ENCODE results near the gene PLIN1. TPM values are rescaled to one million over a fixed set of nuclear protein-coding genes. Genes with fewer than 3 reads are reported as not detected.

Gene PLIN1
- total and polyA plus RNA-seq, 9 of the 15 experiments (the other 6 are each of a cell fraction or from before 2014, with no cell fraction given) = not detected

GRCh38 chr15:89685995-89686394 is 6.8 kb upstream of the PLIN1 start:
- H3K27ac ChIP-seq (ENCODE audit: extremely low read depth, low read depth, low read length) = no peak overlapping the region
- H3K4me3 ChIP-seq = no peak overlapping the region
- H3K4me1 ChIP-seq (replicated peaks in 1 of 2; ENCODE audit: control insufficient read depth in 2 of 2, insufficient read depth in 2 of 2, low read length in 2 of 2) = peaks cover 0 to 9% of the 10 kb centered on the region in 2 experiments; a peak in 2 of 5 replicates
- H3K79me2 ChIP-seq (ENCODE audit: control insufficient read depth, insufficient read depth, low read length) = no peaks in the 10 kb centered on the region
- H4K20me1 ChIP-seq (replicated peaks; ENCODE audit: control insufficient read depth, insufficient read depth, low read length) = no peaks in the 10 kb centered on the region
- DNase-seq (ENCODE audit: extremely low read depth in 1 of 4, low spot score in 3 of 4) (no peak), FAIRE-seq (peak; percentile 74), ATAC-seq (peak; percentile 63)
- H3K4me2 ChIP-seq (ENCODE audit: insufficient read depth, low read length) = no peak overlapping the region
- BruUV-seq (replicated peaks) = no TSS peak
- POLR2A ChIA-PET = interaction anchor here (0.7 kb wide), 1 partner anchor 65 kb away, joined by 3 read pairs; no protein-coding TSS in a partner anchor
- H3K27me3 ChIP-seq (ENCODE audit: control insufficient read depth in 2 of 2, insufficient read depth in 2 of 2, low read length in 2 of 2) = peaks cover 16 to 36% of the 10 kb centered on the region in 2 experiments; a peak in 4 of 5 replicates
- no peak overlapping the region for H3K9ac ChIP-seq (ENCODE audit: insufficient read depth in 1 of 2, low read depth in 2 of 2, low read length in 2 of 2)
- 0% methylated on average over 2 of the region's 2 CpGs for WGBS (ENCODE audit: insufficient coverage, low coverage, missing lambda C conversion rate)
- H3K36me3 ChIP-seq (ENCODE audit: control insufficient read depth, insufficient read depth, low read length) = no peaks in the 10 kb centered on the region
- intact Hi-C loops (cut with micrococcal nuclease) = no loop called here
- H2AFZ ChIP-seq (ENCODE audit: low read depth, low read length) = no peak overlapping the region
- no peaks in the 10 kb centered on the region for H3K9me1 ChIP-seq (ENCODE audit: control insufficient read depth, insufficient read depth, low read length)
- CTCF ChIA-PET (ENCODE audit: low intra/inter-chr PET ratio) = no interaction called here
- in situ Hi-C loops (cut with MboI) = no loop called here
- H3K9me3 ChIP-seq (replicated peaks; ENCODE audit: control insufficient read depth, insufficient read depth, low read depth, low read length) = no peaks in the 10 kb centered on the region
- TF ChIP-seq TFE3 (CRISPR knock-in tag; IDR thresholded peaks at IDR 0.05) (no peak), NCOA2 (IDR thresholded peaks at IDR 0.05; ENCODE audit: partially characterized antibody in 2 of 2) (no peak), MAFF (IDR thresholded peaks at IDR 0.05; ENCODE audit: low read length) (peak; percentile 37), ILF3 (IDR thresholded peaks at IDR 0.05; ENCODE audit: borderline replicate concordance) (no peak), PPARD (CRISPR knock-in tag; IDR thresholded peaks at IDR 0.05) (no peak), PTBP1 (IDR thresholded peaks at IDR 0.05; ENCODE audit: low read depth, low read length) (no peak), CTBP1 (IDR thresholded peaks at IDR 0.05; ENCODE audit: borderline replicate concordance) (no peak), KAT8 (IDR thresholded peaks at IDR 0.05; ENCODE audit: low read depth) (no peak), LCOR (CRISPR knock-in tag; IDR thresholded peaks at IDR 0.05) (no peak), NFE2 (IDR thresholded peaks at IDR 0.05; ENCODE audit: low read depth) (peak; percentile 80), TBL1XR1 (IDR thresholded peaks at IDR 0.05; ENCODE audit: low read length in 2 of 2) (no peak), ZNF639 (CRISPR knock-in tag; conservative IDR thresholded peaks at IDR 0.05 in 1 of 2, IDR thresholded peaks at IDR 0.05 in 1 of 2) (no peak), MCM5 (IDR thresholded peaks at IDR 0.05; ENCODE audit: low read depth) (no peak), ZNF124 (CRISPR knock-in tag; IDR thresholded peaks at IDR 0.05) (no peak), ZNF511 (CRISPR knock-in tag; IDR thresholded peaks at IDR 0.05) (no peak), ZNF316 (IDR thresholded peaks at IDR 0.05) (0 out of 2 replicates have a peak, but pooled peaks have one; percentile 52), ZNF584 (CRISPR knock-in tag; IDR thresholded peaks at IDR 0.05; ENCODE audit: low read depth) (no peak), CTCF (IDR thresholded peaks at IDR 0.05 in 2 of 3, conservative IDR thresholded peaks at IDR 0.05 in 1 of 3; ENCODE audit: insufficient read depth in 2 of 3, low read depth in 1 of 3, low read length in 3 of 3) (peak in 1 of 3 experiments; percentile 11; a peak in 1 of 6 replicates), ELF1 (tag; IDR thresholded peaks at IDR 0.05) (no peak)
